ENCODE results near the gene PDCD6IP.

DNA sequence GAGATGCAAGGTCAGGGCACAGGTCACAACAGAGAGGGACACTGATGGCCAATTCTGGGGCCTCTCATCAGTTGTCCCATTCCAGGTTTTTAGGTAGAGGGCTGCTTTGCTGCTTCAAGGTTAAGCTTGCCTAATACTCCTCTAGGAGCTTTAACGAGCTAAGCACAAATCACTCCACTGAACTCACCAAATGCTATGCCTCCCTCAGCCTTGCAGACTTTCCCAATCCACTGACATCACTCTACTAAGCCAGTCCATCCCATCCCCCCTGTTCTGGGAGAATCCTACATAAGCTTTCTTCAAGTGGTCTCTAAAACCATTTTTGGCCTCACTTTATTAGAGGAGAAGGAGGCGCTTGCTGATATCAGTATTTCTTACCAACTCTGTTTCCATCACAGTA lies 24.8 kb upstream of the PDCD6IP start:
- TF ChIP-seq, protein P1, sequence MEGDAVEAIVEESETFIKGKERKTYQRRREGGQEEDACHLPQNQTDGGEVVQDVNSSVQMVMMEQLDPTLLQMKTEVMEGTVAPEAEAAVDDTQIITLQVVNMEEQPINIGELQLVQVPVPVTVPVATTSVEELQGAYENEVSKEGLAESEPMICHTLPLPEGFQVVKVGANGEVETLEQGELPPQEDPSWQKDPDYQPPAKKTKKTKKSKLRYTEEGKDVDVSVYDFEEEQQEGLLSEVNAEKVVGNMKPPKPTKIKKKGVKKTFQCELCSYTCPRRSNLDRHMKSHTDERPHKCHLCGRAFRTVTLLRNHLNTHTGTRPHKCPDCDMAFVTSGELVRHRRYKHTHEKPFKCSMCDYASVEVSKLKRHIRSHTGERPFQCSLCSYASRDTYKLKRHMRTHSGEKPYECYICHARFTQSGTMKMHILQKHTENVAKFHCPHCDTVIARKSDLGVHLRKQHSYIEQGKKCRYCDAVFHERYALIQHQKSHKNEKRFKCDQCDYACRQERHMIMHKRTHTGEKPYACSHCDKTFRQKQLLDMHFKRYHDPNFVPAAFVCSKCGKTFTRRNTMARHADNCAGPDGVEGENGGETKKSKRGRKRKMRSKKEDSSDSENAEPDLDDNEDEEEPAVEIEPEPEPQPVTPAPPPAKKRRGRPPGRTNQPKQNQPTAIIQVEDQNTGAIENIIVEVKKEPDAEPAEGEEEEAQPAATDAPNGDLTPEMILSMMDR (IDR thresholded peaks at IDR 0.05 in 8 of 11, conservative IDR thresholded peaks at IDR 0.05 in 3 of 11) = no peak
- no peak for TF ChIP-seq POLR2AphosphoS5 (IDR thresholded peaks at IDR 0.05)
